ENCODE results near the gene DENND6A. TPM values are rescaled to one million over a fixed set of nuclear protein-coding genes. Genes with fewer than 3 reads are reported as not detected.

The DENND6A gene
- total RNA-seq, 3 donors from 2014 or later (not counting 1 experiment from before 2014, with no cell fraction given), result 54.5 to 69.8 (median 57.1) TPM

DNA sequence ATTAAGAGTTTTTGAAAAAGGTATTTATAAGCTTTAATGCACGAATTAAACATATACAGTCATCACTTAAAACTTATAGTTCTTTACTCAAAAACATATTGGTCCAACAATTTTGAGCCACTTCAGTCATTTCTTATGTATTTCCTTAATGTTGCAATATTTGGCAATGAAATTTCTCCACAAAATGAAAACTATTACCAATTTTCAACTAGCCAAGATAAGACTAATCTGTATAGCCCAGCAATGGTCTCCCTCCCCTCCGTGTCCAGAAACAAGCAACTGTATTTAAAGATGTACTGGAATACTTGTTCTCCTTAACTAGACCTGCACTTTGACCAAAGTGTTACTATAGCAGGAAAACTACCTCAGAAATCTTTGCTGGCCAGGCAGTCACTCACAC, 105.0 kb downstream of the DENND6A start:
- intact Hi-C loops (cut with micrococcal nuclease), result no loop called here
- Mint-ChIP-seq H3K27ac (no peak overlapping the region), H3K36me3 (no peaks in the 10 kb centered on the region), H3K27me3 (ENCODE audit: low read depth in 2 of 2) (no peaks in the 10 kb centered on the region), H3K4me3 (no peak overlapping the region), H3K9me3 (no peaks in the 10 kb centered on the region), H3K4me1 (peaks cover 25 to 28% of the 10 kb centered on the region in 2 donors)
- no peaks in the 10 kb centered on the region for H3K27me3 ChIP-seq (ENCODE audit: control insufficient read depth, insufficient read depth, low read length)
- TF ChIP-seq, protein P1, sequence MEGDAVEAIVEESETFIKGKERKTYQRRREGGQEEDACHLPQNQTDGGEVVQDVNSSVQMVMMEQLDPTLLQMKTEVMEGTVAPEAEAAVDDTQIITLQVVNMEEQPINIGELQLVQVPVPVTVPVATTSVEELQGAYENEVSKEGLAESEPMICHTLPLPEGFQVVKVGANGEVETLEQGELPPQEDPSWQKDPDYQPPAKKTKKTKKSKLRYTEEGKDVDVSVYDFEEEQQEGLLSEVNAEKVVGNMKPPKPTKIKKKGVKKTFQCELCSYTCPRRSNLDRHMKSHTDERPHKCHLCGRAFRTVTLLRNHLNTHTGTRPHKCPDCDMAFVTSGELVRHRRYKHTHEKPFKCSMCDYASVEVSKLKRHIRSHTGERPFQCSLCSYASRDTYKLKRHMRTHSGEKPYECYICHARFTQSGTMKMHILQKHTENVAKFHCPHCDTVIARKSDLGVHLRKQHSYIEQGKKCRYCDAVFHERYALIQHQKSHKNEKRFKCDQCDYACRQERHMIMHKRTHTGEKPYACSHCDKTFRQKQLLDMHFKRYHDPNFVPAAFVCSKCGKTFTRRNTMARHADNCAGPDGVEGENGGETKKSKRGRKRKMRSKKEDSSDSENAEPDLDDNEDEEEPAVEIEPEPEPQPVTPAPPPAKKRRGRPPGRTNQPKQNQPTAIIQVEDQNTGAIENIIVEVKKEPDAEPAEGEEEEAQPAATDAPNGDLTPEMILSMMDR (IDR thresholded peaks at IDR 0.05), result no peak
- no peaks in the 10 kb centered on the region for H3K4me1 ChIP-seq (ENCODE audit: control insufficient read depth, insufficient read depth, low read length)
- ATAC-seq, result no peak
- no peak for DNase-seq
- no peaks in the 10 kb centered on the region for H3K9me3 ChIP-seq (ENCODE audit: control insufficient read depth, insufficient read depth, low read length)
- WGBS (ENCODE audit: insufficient coverage), result 92% methylated on average over 1 of the region's 2 CpGs
- no peak overlapping the region for H3K27ac ChIP-seq (ENCODE audit: low read length)
- no peak overlapping the region for H3K4me3 ChIP-seq (ENCODE audit: low read length)
- peaks cover 11% of the 10 kb centered on the region for H3K36me3 ChIP-seq (ENCODE audit: control insufficient read depth, insufficient read depth, low read length)

DNA sequence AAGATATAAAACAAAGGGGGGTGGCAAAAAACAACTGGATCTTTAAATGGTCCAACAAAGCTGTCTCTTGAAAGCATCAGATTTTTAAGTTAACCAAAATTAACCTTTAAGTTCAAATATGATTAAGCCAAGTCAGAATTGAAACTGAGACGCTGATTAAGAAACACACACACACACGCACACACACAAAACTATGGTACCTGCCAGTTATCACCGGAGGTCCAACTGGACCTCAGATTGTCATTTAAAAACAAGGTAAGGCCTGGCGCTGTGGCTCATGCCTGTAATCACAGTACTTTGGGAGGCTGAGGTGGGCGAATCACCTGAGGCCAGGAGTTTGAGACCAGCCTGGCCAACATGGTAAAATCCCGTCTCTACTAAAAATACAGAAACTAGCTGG, 106.1 kb downstream of the DENND6A start:
- no peak for DNase-seq
- H3K27me3 ChIP-seq (ENCODE audit: control insufficient read depth, insufficient read depth, low read length), result no peaks in the 10 kb centered on the region
- TF ChIP-seq, protein P1 (IDR thresholded peaks at IDR 0.05), result no peak
- H3K9me3 Mint-ChIP-seq, result no peaks in the 10 kb centered on the region
- intact Hi-C loops (cut with micrococcal nuclease), result no loop called here
- H3K4me1 ChIP-seq (ENCODE audit: control insufficient read depth, insufficient read depth, low read length), result no peaks in the 10 kb centered on the region
- H3K36me3 Mint-ChIP-seq, result no peaks in the 10 kb centered on the region
- H3K36me3 ChIP-seq (ENCODE audit: control insufficient read depth, insufficient read depth, low read length), result peaks cover 15% of the 10 kb centered on the region
- WGBS (ENCODE audit: insufficient coverage), result 77% methylated on average over 6 of the region's 6 CpGs
- peaks cover 19 to 23% of the 10 kb centered on the region in 2 donors for H3K4me1 Mint-ChIP-seq
- ATAC-seq, result no peak
- no peak overlapping the region for H3K27ac ChIP-seq (ENCODE audit: low read length)
- H3K4me3 Mint-ChIP-seq, result no peak overlapping the region
- no peaks in the 10 kb centered on the region for H3K9me3 ChIP-seq (ENCODE audit: control insufficient read depth, insufficient read depth, low read length)
- H3K27me3 Mint-ChIP-seq (ENCODE audit: low read depth in 2 of 2), result no peaks in the 10 kb centered on the region
- peak overlapping the region; percentile 48 to 56 for H3K27ac Mint-ChIP-seq
- no peak overlapping the region for H3K4me3 ChIP-seq (ENCODE audit: low read length)

DNA sequence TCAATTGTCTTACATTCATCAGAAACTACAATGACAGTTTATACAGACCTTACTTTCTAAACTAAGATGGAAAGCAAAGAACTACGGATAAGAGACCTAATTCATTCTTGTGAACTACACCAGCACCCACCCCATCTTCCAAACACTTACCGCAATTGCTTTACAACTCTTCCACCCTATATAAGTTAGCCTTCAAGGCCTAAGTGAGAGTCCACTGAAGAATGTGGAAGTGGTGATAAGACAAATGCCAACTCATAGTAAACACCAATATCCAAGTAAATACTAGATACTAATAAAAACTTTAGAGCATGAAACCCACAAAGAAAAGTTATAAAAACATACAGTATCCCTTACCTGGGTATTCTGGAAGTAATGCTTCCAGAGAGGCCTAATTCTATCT, 109.3 kb downstream of the DENND6A start:
- Histone ChIP-seq H3K9me3 (ENCODE audit: control insufficient read depth, insufficient read depth, low read length) (no peaks in the 10 kb centered on the region), H3K27ac (ENCODE audit: low read length) (no peak overlapping the region), H3K36me3 (ENCODE audit: control insufficient read depth, insufficient read depth, low read length) (peaks cover 20% of the 10 kb centered on the region), H3K27me3 (ENCODE audit: control insufficient read depth, insufficient read depth, low read length) (no peaks in the 10 kb centered on the region), H3K4me1 (ENCODE audit: control insufficient read depth, insufficient read depth, low read length) (no peaks in the 10 kb centered on the region), H3K4me3 (ENCODE audit: low read length) (no peak overlapping the region)
- intact Hi-C loops (cut with micrococcal nuclease), result no loop called here
- peaks cover 15 to 18% of the 10 kb centered on the region in 2 donors for H3K4me1 Mint-ChIP-seq
- 100% methylated on average over 1 of the region's 2 CpGs for WGBS (ENCODE audit: insufficient coverage)
- H3K27ac Mint-ChIP-seq, result peak overlapping the region; percentile 15 to 58
- H3K4me3 Mint-ChIP-seq, result no peak overlapping the region
- H3K9me3 Mint-ChIP-seq, result no peaks in the 10 kb centered on the region
- no peak for ATAC-seq
- no peaks in the 10 kb centered on the region for H3K36me3 Mint-ChIP-seq
- H3K27me3 Mint-ChIP-seq (ENCODE audit: low read depth in 2 of 2), result no peaks in the 10 kb centered on the region
- DNase-seq, result no peak
- TF ChIP-seq, protein P1 (IDR thresholded peaks at IDR 0.05), result no peak

DNA sequence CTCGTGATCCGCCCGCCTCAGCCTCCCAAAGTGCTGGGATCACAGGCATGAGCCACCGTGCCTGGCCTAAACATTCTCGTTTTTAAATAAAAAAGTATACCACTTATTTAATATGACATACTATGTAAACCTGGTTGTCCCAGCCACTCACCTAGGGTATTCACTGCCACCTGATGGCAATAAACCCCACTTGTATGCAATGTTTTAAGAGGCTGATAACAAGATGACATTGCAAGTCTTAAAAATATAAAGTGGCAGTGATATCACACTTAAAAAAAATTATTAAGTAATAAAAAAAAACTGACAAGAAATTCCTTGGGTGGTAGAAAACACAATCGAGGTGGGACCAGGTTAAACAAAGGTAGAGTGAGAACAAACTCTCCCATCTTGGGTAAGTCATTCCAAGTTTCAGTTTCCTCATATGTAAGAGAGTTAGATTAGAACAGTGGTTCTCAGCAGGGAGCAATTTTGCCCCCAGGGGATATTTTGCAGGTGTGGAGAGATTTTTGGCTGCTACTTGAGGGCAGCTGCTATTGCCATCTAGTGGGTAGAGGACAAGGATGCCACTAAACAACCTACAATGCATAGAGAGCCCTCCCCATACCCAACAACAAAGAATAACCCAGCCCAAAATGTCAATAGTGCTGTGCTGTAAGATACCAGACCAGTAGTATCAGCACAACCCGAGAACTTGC, 110.3 kb downstream of the DENND6A start:
- intact Hi-C loops (cut with micrococcal nuclease), result no loop called here
- Mint-ChIP-seq H3K4me1 (peaks cover 17 to 18% of the 10 kb centered on the region in 2 donors), H3K27ac (peak overlapping the region; percentile 15 to 58), H3K4me3 (no peak overlapping the region), H3K9me3 (no peaks in the 10 kb centered on the region), H3K36me3 (no peaks in the 10 kb centered on the region), H3K27me3 (ENCODE audit: low read depth in 2 of 2) (no peaks in the 10 kb centered on the region)
- no peaks in the 10 kb centered on the region for H3K4me1 ChIP-seq (ENCODE audit: control insufficient read depth, insufficient read depth, low read length)
- TF ChIP-seq, protein P1 (IDR thresholded peaks at IDR 0.05), result peak; percentile 25
- H3K4me3 ChIP-seq (ENCODE audit: low read length), result no peak overlapping the region
- peak; percentile 35 to 52 (median 44) for ATAC-seq
- peak in 1 of 2 donors; percentile 33 for DNase-seq
- WGBS (ENCODE audit: insufficient coverage), result over 99% methylated on average over 7 of the region's 7 CpGs
- no peaks in the 10 kb centered on the region for H3K27me3 ChIP-seq (ENCODE audit: control insufficient read depth, insufficient read depth, low read length)
- no peak overlapping the region for H3K27ac ChIP-seq (ENCODE audit: low read length)
- peaks cover 23% of the 10 kb centered on the region for H3K36me3 ChIP-seq (ENCODE audit: control insufficient read depth, insufficient read depth, low read length)
- no peaks in the 10 kb centered on the region for H3K9me3 ChIP-seq (ENCODE audit: control insufficient read depth, insufficient read depth, low read length)
